ENCODE measurements around the gene KISS1.

- TF ChIP-seq CTCF (IDR thresholded peaks at IDR 0.05) (no peak), POLR2AphosphoS5 (IDR thresholded peaks at IDR 0.05) (no peak), EP300 (IDR thresholded peaks at IDR 0.05) (no peak), POLR2A (IDR thresholded peaks at IDR 0.05) (no peak)
Observed at GRCh38 chr1:204197068-204197467, 777 bp upstream of the KISS1 start.

Measured in stomach (tissue), 4 donors.